ENCODE measurements around the gene PPP1R10. TPM values are rescaled to one million over a fixed set of nuclear protein-coding genes. Genes with fewer than 3 reads are reported as not detected.

PPP1R10 gene
- total RNA-seq, 1 experiment from 2014 or later: 82.9 TPM

- DNase-seq (ENCODE audit: low read depth, low spot score) (no peak), ATAC-seq (no peak)
- BruUV-seq (replicated peaks): no TSS peak
- Histone ChIP-seq H3K4me1 (ENCODE audit: control insufficient read depth, insufficient read depth, low read length) (peaks cover 32% of the 10 kb centered on the region), H3K27ac (ENCODE audit: low read length) (peak overlapping the region; percentile 100), H3K36me3 (ENCODE audit: control insufficient read depth, insufficient read depth, low read length) (peaks cover 24% of the 10 kb centered on the region), H3K4me3 (ENCODE audit: low read depth in 2 of 2, low read length in 2 of 2) (peak overlapping the region; percentile 71 to 98), H3K27me3 (ENCODE audit: control insufficient read depth, insufficient read depth, low read length) (no peaks in the 10 kb centered on the region), H3K9me3 (ENCODE audit: control insufficient read depth, insufficient read depth, low read depth, low read length) (no peaks in the 10 kb centered on the region)
- CTCF ChIA-PET: interaction anchor here (0.7 kb wide), 1 partner anchor 124 kb away, joined by 11 read pairs; no protein-coding TSS in a partner anchor
- intact Hi-C loops (cut with micrococcal nuclease; ENCODE audit: unreplicated experiment): no loop called here
- no peak for TF ChIP-seq CTCF (IDR thresholded peaks at IDR 0.05)
- TF ChIP-seq TCF7L2 (IDR thresholded peaks at IDR 0.05; ENCODE audit: low read depth, low read length): no peak
- TF ChIP-seq, protein P1, sequence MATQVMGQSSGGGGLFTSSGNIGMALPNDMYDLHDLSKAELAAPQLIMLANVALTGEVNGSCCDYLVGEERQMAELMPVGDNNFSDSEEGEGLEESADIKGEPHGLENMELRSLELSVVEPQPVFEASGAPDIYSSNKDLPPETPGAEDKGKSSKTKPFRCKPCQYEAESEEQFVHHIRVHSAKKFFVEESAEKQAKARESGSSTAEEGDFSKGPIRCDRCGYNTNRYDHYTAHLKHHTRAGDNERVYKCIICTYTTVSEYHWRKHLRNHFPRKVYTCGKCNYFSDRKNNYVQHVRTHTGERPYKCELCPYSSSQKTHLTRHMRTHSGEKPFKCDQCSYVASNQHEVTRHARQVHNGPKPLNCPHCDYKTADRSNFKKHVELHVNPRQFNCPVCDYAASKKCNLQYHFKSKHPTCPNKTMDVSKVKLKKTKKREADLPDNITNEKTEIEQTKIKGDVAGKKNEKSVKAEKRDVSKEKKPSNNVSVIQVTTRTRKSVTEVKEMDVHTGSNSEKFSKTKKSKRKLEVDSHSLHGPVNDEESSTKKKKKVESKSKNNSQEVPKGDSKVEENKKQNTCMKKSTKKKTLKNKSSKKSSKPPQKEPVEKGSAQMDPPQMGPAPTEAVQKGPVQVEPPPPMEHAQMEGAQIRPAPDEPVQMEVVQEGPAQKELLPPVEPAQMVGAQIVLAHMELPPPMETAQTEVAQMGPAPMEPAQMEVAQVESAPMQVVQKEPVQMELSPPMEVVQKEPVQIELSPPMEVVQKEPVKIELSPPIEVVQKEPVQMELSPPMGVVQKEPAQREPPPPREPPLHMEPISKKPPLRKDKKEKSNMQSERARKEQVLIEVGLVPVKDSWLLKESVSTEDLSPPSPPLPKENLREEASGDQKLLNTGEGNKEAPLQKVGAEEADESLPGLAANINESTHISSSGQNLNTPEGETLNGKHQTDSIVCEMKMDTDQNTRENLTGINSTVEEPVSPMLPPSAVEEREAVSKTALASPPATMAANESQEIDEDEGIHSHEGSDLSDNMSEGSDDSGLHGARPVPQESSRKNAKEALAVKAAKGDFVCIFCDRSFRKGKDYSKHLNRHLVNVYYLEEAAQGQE (IDR thresholded peaks at IDR 0.05; ENCODE audit: insufficient read depth in 1 of 2, low read depth in 2 of 2, low read length in 1 of 2): no peak
- peak; percentile 41; the same call in 1 of the 2 replicates for TF ChIP-seq POLR2AphosphoS5 (IDR thresholded peaks at IDR 0.05; ENCODE audit: low read depth, low read length)
- in situ Hi-C loops (cut with HindIII; ENCODE audit: low pct_unique_long_range_greater_than_20kb, low sequenced_read_pairs): no loop called here
- POLR2A ChIA-PET: interaction anchor here (0.6 to 1.7 kb wide), 5 partner anchors 14 to 1788 kb away, joined by 6 to 18 read pairs (median 7); no protein-coding TSS in a partner anchor
Measured at GRCh38 chr6:30614044-30614842, 2.8 kb downstream of the PPP1R10 start.

DNA sequence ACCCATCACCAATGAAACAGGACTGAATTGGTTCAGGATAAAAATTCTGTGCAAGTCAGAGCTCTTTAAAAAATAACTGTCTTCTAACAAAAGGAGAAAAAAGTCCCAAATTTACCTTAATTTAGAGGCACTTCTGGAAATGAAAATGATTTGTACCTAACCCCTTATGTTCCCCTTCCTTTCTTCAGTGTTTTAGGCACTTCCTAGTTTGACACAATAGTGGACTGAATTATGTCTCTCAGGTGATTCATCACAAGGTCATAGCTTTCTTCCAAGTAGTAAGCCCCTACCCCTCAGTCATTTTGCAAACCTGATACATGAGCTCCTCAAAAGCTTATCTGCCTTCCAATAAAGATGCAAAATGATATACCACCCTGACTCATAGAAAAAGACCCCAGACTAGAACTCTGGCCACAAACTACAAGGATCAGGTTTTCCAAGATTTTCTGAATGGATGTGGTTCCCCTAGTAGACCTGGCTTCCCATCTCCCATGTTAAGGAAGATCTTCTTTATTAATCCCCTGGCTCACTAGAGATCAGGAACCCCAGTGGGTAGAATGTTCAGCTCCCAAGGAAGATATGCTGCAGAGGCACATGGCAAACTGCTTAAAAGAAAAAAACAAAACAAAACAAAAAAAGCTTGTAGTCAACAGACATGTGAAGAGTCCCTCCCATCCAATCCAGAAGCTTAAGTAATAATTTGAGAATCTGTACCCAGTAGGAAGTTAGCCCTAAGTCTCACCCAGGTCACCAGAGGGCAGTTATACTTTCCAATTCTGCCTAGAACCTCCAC lies 3.6 kb downstream of the PPP1R10 start:
- Histone ChIP-seq H3K4me1 (ENCODE audit: control insufficient read depth, insufficient read depth, low read length) (peaks cover 32% of the 10 kb centered on the region), H3K4me3 (ENCODE audit: low read depth in 2 of 2, low read length in 2 of 2) (no peak overlapping the region), H3K27me3 (ENCODE audit: control insufficient read depth, insufficient read depth, low read length) (no peaks in the 10 kb centered on the region), H3K9me3 (ENCODE audit: control insufficient read depth, insufficient read depth, low read depth, low read length) (no peaks in the 10 kb centered on the region), H3K27ac (ENCODE audit: low read length) (peak overlapping the region; percentile 100), H3K36me3 (ENCODE audit: control insufficient read depth, insufficient read depth, low read length) (peaks cover 26% of the 10 kb centered on the region)
- intact Hi-C loops (cut with micrococcal nuclease; ENCODE audit: unreplicated experiment) (no loop called here), in situ Hi-C loops (cut with HindIII; ENCODE audit: low pct_unique_long_range_greater_than_20kb, low sequenced_read_pairs) (no loop called here)
- POLR2A ChIA-PET: interaction anchor here (1.5 to 1.7 kb wide), 3 partner anchors 13 to 15 kb away, joined by 4 to 8 read pairs (median 7); no protein-coding TSS in a partner anchor
- CTCF ChIA-PET: interaction anchor here (0.7 to 0.9 kb wide), 2 partner anchors 131 to 132 kb away, joined by 3 to 5 read pairs; partner anchors contain the start of gene IER3
- no TSS peak for BruUV-seq (replicated peaks)
- TF ChIP-seq POLR2AphosphoS5 (IDR thresholded peaks at IDR 0.05; ENCODE audit: low read depth, low read length): no peak; the same call in none of the 2 replicates
- TF ChIP-seq, protein P1 (IDR thresholded peaks at IDR 0.05; ENCODE audit: insufficient read depth in 1 of 2, low read depth in 2 of 2, low read length in 1 of 2): 0 out of 4 replicates have a peak, but pooled peaks of 1 of the 2 experiments have one; percentile 27
- no peak for ATAC-seq
- no peak for DNase-seq (ENCODE audit: low read depth, low spot score)

Data from Panc1 (cell line).